ENCODE data around the gene NLRP14. TPM values are rescaled to one million over a fixed set of nuclear protein-coding genes. Genes with fewer than 3 reads are reported as not detected.

NLRP14 gene
- total RNA-seq, 4 donors from 2014 or later, result not detected

DNA sequence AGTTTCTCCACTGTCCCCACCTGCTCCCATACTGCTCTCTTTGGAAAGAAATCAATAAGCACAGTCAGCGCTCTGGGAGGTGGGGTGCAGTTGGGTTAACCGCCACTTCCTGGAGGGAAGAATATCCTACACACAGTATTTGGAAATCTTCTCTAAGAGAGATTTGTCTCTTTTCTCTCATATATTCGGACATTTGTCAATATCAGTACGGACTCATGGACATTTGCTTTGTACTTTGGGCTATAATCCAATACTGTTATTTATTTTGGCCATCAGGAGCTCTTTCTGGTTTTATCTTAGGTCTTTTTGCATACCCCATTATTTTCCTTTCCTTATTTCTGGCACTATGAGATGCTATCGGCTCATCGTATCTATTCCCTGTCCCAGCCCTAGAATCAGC, 13.7 kb downstream of the NLRP14 start:
- H3K27me3 ChIP-seq, result no peaks in the 10 kb centered on the region
- in situ Hi-C loops (cut with MboI; ENCODE audit: low sequenced_read_pairs in 4 of 4) (no loop called here), intact Hi-C loops (cut with DNase I; ENCODE audit: low total_unique reads) (no loop called here)
- H3K4me3 ChIP-seq, result no peak overlapping the region
- DNase-seq, result no peak
- no peak for TF ChIP-seq CTCF (IDR thresholded peaks at IDR 0.05 in 4 of 5, conservative IDR thresholded peaks at IDR 0.05 in 1 of 5)
- no peak for TF ChIP-seq POLR2A (IDR thresholded peaks at IDR 0.05)
- no peaks in the 10 kb centered on the region for H3K4me1 ChIP-seq
- H3K36me3 ChIP-seq, result no peaks in the 10 kb centered on the region
- no peaks in the 10 kb centered on the region for H3K9me3 ChIP-seq
- no peak for ATAC-seq
- no peak overlapping the region for H3K27ac ChIP-seq

DNA sequence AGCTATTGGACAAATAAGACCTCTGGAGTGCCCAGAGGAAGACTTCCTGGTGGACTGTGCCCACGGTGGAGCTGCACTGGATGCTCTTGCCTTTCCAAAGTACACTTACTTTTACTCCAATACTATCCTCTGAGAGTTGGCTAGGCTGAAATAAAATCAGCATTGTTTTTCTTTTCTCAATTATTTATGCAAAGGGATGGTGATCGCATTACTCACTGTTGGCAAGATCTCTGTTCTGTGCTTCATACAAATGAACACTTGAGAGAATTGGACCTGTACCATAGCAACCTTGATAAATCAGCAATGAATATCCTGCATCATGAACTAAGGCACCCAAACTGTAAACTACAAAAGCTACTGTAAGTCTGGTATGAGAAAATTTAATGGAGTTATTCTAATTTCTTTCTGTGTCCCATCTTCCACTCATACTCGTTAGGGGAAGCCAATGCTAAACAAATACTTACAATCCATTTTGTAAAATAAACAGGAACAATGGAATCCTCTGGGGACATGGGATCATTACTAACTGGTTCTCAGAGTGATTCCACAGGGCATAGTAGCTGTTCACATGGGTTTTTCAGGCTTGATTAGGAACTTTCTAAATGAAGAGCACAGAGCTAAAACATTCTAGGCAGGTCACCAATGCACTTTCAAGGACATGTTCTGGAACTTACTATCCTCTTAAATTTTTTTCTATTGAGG, 26.3 kb downstream of the NLRP14 start:
- intact Hi-C loops (cut with DNase I; ENCODE audit: low total_unique reads), result no loop called here
- H3K27me3 ChIP-seq, result no peaks in the 10 kb centered on the region
- in situ Hi-C loops (cut with MboI; ENCODE audit: low sequenced_read_pairs in 4 of 4), result no loop called here
- no peaks in the 10 kb centered on the region for H3K9me3 ChIP-seq
- ATAC-seq (no peak), DNase-seq (no peak)
- H3K4me1 ChIP-seq, result no peaks in the 10 kb centered on the region
- H3K27ac ChIP-seq, result no peak overlapping the region
- no peak overlapping the region for H3K4me3 ChIP-seq
- TF ChIP-seq POLR2A (IDR thresholded peaks at IDR 0.05) (no peak), CTCF (IDR thresholded peaks at IDR 0.05 in 4 of 5, conservative IDR thresholded peaks at IDR 0.05 in 1 of 5) (no peak)
- H3K36me3 ChIP-seq, result no peaks in the 10 kb centered on the region

DNA sequence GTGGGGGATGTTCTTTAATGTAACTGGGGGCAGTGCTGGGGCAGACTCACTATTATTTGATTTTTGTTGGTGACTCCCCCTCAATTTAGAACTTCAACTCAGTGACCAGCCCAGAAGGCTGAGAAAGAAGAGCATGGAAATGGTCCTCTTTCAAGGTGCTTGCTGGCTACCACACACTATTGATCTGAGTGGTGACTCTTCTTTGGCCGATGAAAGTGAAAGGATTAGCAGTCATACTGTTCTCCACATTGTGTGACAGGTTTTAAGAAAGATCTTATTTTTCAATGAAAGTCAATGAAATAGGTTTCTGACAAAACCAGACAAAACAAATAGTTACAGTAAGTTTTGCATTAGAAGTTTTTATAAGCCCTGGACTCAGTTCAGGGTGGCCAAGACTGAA, 29.9 kb downstream of the NLRP14 start:
- H3K27me3 ChIP-seq, result no peaks in the 10 kb centered on the region
- H3K27ac ChIP-seq, result no peak overlapping the region
- ATAC-seq, result no peak
- no peaks in the 10 kb centered on the region for H3K36me3 ChIP-seq
- no peak for DNase-seq
- no peaks in the 10 kb centered on the region for H3K9me3 ChIP-seq
- TF ChIP-seq POLR2A (IDR thresholded peaks at IDR 0.05) (no peak), CTCF (IDR thresholded peaks at IDR 0.05 in 4 of 5, conservative IDR thresholded peaks at IDR 0.05 in 1 of 5) (no peak)
- H3K4me3 ChIP-seq, result no peak overlapping the region
- H3K4me1 ChIP-seq, result no peaks in the 10 kb centered on the region
- intact Hi-C loops (cut with DNase I; ENCODE audit: low total_unique reads), result no loop called here
- in situ Hi-C loops (cut with MboI; ENCODE audit: low sequenced_read_pairs in 4 of 4), result no loop called here

- no peak overlapping the region for H3K27ac ChIP-seq
- no peaks in the 10 kb centered on the region for H3K9me3 ChIP-seq
- H3K27me3 ChIP-seq, result no peaks in the 10 kb centered on the region
- no peaks in the 10 kb centered on the region for H3K4me1 ChIP-seq
- in situ Hi-C loops (cut with MboI; ENCODE audit: low sequenced_read_pairs in 4 of 4), result no loop called here
- DNase-seq, result no peak
- TF ChIP-seq POLR2A (IDR thresholded peaks at IDR 0.05), result no peak
- no peak for TF ChIP-seq CTCF (IDR thresholded peaks at IDR 0.05 in 4 of 5, conservative IDR thresholded peaks at IDR 0.05 in 1 of 5)
- ATAC-seq, result no peak
- intact Hi-C loops (cut with DNase I; ENCODE audit: low total_unique reads), result no loop called here
- no peak overlapping the region for H3K4me3 ChIP-seq
- H3K36me3 ChIP-seq, result no peaks in the 10 kb centered on the region
These were observed 36.7 kb downstream of the NLRP14 start for GRCh38 chr11:7056828-7057513.
